HG03097 (cell line): ENCODE results near the gene ADCY10.
"Not testable (repeated sequence)": the region's sequence is repeated elsewhere in the genome, so short reads cannot be mapped to it uniquely, and the experiment has no call there.

Experiments
- ATAC-seq: cut with Tn5 transposase; IDR thresholded peaks from one replicate; pipeline ENCODE4 v1.9.1; 2021; ENCODE audit not compliant: unreplicated experiment, low FRiP score

The ADCY10 gene

GRCh38 chr1:167820684-167821355 lies 93.1 kb downstream of the ADCY10 start:
- ATAC-seq, result no peak

GRCh38 chr1:167819849-167820683 lies 93.9 kb downstream of the ADCY10 start:
- no peak for ATAC-seq

GRCh38 chr1:167815650-167816049 lies 98.3 kb downstream of the ADCY10 start:
- ATAC-seq, result no peak

DNA sequence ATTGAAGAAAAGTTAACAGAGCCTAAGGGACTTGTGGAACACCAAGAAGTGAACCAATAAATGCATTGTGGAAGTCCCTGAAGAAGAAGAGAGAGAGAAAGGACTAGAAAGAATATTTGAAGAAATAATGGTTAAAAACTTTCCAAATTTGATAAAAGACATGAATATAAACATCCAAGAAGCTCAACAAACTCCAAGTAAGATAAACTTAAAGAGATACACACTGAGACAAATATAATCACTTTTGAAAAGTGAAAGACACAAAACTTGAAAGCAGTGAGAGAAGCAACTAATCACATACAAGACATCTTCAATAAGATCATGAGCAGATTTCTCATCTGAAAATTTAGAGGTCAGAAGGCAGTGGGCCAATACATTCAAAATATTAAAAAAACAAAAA lies 101.0 kb downstream of the ADCY10 start:
- ATAC-seq, result no peak

- no peak for ATAC-seq
These were observed 105.2 kb downstream of the ADCY10 start for GRCh38 chr1:167808690-167809089.

GRCh38 chr1:167808104-167808503 lies 105.8 kb downstream of the ADCY10 start:
- no peak for ATAC-seq

- not testable (repeated sequence) for ATAC-seq
These were observed 107.3 kb downstream of the ADCY10 start for GRCh38 chr1:167806676-167807075.

DNA sequence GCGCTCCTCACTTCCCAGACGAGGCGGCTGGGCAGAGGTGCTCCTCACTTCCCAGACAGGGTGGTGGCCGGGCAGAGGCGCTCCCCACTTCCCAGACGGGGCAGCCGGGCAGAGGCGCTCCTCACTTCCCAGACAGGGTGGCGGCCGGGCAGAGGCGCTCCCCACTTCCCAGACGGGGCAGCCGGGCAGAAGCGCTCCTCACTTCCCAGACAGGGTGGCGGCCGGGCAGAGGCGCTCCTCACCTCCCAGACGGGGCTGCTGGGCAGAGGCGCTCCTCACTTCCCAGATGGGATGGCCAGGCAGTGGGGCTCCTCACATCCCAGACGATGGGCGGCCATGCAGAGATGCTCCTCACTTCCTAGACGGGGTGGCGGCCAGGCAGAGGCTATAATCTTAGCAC lies 107.7 kb downstream of the ADCY10 start:
- not testable (repeated sequence) for ATAC-seq

- no peak for ATAC-seq
These were observed 108.8 kb downstream of the ADCY10 start for GRCh38 chr1:167805041-167805556.

DNA sequence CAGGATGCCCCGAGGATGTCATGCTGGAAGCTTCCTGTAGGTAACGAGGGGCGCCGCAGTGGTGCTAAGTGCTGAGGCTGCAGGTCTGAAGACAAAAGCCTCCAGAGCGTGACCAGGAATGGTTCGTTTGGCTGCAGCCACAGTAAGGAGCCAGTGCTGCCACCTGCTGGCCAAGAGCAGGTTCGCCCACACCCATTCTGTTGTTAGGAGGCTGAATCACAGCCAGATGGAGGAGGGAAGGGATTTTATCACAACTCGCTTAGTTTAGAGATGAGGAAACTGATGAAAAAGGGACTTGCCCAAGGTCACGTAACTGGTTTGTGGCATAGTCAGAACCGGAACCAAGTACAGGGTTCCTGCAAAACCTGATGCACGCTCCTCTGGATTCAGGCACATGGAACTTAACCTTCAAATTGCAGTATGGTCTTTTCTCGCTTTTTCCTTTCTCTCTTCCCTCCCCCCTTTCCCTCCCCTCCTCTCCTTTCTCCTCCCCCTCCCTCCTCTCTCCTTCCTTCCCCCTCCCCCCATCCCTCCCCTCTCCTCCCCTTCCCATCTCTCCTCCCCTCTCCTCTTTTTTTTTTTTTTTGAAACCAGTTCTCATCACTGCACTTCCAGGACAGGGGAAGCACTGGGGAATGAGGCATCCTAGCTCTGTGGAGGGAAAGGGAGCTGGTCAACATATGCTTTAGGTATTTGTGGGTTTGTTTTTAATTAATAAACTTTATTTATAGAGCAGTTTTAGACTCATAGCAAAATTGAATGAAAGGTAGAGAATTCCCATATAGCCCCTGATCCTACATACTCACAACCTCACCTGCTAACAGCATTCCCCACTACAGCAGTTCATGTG lies 110.4 kb downstream of the ADCY10 start:
- ATAC-seq, result peak; percentile 87

- no peak for ATAC-seq
These were observed 111.7 kb downstream of the ADCY10 start for GRCh38 chr1:167802235-167802634.

DNA sequence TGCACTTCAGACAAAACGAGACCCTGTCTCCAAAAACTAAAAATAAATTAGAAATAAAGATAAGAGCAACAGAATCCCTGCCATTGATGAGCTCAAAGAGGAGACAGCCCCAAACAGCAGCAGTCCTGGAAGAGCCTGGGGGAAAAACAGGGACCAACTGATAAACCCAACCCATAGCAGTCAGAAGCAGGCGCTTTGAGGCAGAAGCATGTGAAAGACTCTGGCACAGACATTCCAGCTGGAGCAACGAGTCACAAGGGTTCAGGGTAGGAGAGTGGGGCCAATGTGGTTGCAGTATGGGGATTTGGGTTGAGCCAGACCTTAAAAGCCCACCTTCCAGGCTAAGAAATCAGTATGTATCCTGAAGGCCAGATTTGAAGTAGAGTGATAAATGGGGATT lies 113.7 kb downstream of the ADCY10 start:
- no peak for ATAC-seq

DNA sequence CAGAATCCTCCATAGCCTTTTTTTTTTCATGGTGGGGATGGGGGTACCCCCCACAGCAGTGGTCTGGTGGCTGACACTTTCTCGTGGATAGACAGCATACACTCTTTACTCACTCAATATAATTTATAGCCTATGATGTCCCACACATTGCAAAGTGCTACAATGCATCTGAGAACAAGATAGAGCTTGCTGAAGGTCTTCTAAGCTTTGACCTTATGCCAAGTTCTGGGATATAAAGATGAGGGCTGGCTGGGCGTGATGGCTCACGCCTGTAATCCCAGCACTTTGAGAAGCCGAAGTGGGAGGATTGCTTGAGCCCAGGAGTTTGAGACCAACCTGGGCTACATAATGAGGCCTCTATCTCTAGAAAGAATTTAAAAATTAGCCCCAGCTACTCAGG lies 114.2 kb downstream of the ADCY10 start:
- ATAC-seq, result no peak

DNA sequence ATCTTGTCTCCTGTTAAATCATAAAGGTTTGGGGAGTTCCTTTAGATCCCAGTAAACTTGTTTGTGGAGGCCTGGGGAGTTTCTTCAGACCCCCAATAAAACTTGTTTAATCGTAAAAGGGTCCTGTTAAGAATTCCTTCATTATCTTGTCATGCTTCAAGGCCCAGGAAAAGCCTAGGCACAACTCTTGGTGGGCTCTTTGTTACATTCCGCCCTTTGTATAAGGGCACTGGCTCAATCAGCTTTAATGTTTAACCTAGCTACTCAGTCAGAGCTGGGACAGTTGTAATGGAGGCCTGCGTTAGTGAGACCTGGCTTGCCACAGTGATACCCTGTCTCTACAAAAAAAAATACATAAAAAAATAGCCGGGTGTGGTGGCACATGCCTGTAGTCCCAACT lies 115.0 kb downstream of the ADCY10 start:
- ATAC-seq, result no peak

GRCh38 chr1:167797015-167797414 lies 116.9 kb downstream of the ADCY10 start:
- ATAC-seq, result no peak

- no peak for ATAC-seq
These were observed 117.9 kb downstream of the ADCY10 start for GRCh38 chr1:167795810-167796740.

DNA sequence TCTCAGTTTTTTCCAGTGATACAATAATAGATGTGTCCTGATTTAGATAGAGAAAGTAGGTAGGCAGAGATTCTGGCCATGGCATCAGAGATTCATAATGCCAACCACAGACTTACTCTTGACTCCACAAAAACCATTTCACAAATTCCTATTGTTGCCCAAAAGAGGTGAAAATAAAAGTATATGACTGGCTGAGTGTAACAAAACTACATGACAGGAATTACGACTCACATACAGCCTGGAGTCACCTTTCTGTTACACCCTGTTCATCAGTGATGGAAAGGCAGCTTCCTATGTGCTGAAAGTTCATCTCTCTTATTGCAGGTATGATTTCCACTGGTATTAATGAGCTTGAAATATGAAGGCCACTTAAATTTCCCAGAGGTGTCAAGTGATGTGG lies 119.9 kb downstream of the ADCY10 start:
- ATAC-seq, result no peak

DNA sequence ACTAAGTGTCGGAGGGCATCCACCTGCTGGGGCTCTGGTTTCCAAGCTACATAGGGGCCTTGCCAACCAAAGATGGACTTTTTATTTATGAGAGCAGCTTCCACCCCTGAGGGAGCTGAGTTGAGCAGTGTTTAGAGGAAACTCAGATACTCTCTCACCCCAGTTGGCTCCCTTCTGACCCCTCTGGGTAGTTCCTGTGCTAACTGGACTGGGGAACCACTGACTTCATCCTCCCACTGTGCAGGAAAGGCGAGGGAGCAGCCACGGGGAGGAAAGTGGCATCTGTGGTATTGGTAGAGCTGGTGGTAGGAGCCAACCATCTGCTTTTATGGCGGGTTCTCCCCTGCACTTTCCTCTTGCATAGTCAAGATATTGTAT lies 121.8 kb downstream of the ADCY10 start:
- no peak for ATAC-seq

GRCh38 chr1:167791281-167792187 lies 122.4 kb downstream of the ADCY10 start:
- no peak for ATAC-seq
